GM12878 (cell line): ENCODE measurements around the gene C17orf113.

Source experiments
- CBFB ChIP-seq: IDR thresholded peaks from 2 replicates; pipeline ENCODE4 v1.6.1; 2016; ENCODE audit warnings: antibody characterized with exemption, low read depth
- CREB1 ChIP-seq: IDR thresholded peaks from 2 replicates; pipeline ENCODE4 v1.6.1; 2012; ENCODE audit warnings: low read depth, mild to moderate bottlenecking, inconsistent platforms
- CTCF ChIP-seq, 3 experiments: IDR thresholded peaks in 2 of 3; conservative IDR thresholded peaks in 1 of 3; 2 replicates each; pipeline ENCODE4 v1.5.1; 2011; ENCODE audit warnings: low read depth in 3 of 3, low read length in 3 of 3, mild to moderate bottlenecking in 3 of 3, control low read depth in 2 of 3, moderate library complexity in 2 of 3, inconsistent platforms in 1 of 3, mixed read lengths in 1 of 3; ENCODE audit not compliant: control insufficient read depth in 2 of 3, insufficient read depth in 1 of 3; ENCODE audit errors: extremely low read depth in 1 of 3
- EP300 ChIP-seq, 2 experiments: fragments of 150-350 bp in 1 of 2; IDR thresholded peaks; 2 replicates each; pipeline ENCODE4 v1.6.1; 2011 to 2012; ENCODE audit warnings: low read depth in 2 of 2, low read length in 2 of 2, borderline replicate concordance in 1 of 2, improper control_type of control experiment in 1 of 2, inconsistent platforms in 1 of 2; ENCODE audit not compliant: control insufficient read depth in 1 of 2
- GABPA ChIP-seq: IDR thresholded peaks from 2 replicates; pipeline ENCODE4 v1.6.1; 2014; ENCODE audit warnings: antibody characterized with exemption, low read depth, mild to moderate bottlenecking, inconsistent platforms
- JUND ChIP-seq: IDR thresholded peaks from 2 replicates; pipeline ENCODE4 v1.6.1; 2012; ENCODE audit warnings: low read depth, mild to moderate bottlenecking, low read length, improper control_type of control experiment, moderate library complexity
- MYC ChIP-seq: IDR thresholded peaks from 2 replicates; pipeline ENCODE4 v1.6.1; 2011; ENCODE audit warnings: mild to moderate bottlenecking, low read length, moderate library complexity, inconsistent platforms; ENCODE audit not compliant: insufficient read depth, insufficient replicate concordance, insufficient read length, severe bottlenecking
- NFIC ChIP-seq: IDR thresholded peaks from 2 replicates; pipeline ENCODE4 v1.6.1; 2012; ENCODE audit warnings: low read depth, mild to moderate bottlenecking, inconsistent platforms, low read length, moderate library complexity
- RCOR1 ChIP-seq: conservative IDR thresholded peaks from 2 replicates; pipeline ENCODE4 v1.6.1; 2012; ENCODE audit warnings: low read depth, low read length, improper control_type of control experiment
- RUNX3 ChIP-seq: IDR thresholded peaks from 2 replicates; pipeline ENCODE4 v1.6.1; 2012; ENCODE audit warnings: low read length, inconsistent platforms
- SMC3 ChIP-seq: IDR thresholded peaks from 2 replicates; pipeline ENCODE4 v1.6.1; 2011; ENCODE audit warnings: low read length, improper control_type of control experiment, borderline replicate concordance
- YY1 ChIP-seq: IDR thresholded peaks from 2 replicates; pipeline ENCODE4 v1.6.1; 2011; ENCODE audit warnings: low read depth, mild to moderate bottlenecking, low read length
- TF ChIP-seq, protein P1 (sequence below): IDR thresholded peaks from 2 replicates; pipeline ENCODE4 v1.6.1; 2011; ENCODE audit warnings: low read depth, mild to moderate bottlenecking, low read length, moderate library complexity, borderline replicate concordance; ENCODE audit errors: extremely low read depth

DNA sequence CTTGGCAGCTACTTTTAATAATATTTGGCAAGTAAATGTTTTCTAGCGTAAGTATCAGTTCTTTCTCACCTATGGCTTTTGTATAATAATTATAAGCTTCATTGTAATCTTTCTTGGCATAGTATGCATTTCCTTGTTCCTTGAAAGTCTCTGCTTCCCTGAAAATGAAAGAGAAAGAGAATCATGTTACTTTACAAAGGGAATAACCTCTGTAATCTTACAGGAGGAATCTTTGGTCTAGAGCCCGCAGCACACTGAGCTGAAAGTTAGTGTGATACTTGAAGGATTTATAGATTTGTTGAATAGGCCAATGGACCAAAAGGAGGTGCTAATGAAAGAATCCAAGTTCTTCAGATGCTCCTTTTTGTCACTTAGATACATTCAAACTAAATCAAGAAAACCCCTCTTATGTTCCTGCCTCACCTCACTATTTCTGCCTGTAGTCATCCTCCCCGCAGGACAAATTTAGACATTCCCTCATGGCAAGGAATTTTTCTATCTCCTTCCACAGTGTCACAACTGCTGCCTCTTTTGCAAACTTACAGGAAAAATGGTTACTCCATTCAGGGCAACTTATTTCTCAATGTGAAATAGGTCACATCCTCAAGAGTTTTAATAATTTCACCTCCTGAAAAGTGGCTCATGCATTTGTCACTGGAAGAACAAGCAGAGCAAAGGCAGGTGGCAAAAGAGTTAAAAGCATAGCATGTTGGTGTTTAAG is 49.8 kb downstream of the C17orf113 start:
- no peak for TF ChIP-seq RCOR1
- no peak for TF ChIP-seq EP300 (IDR thresholded peaks at IDR 0.05; ENCODE audit: borderline replicate concordance in 1 of 2, control insufficient read depth in 1 of 2, low read depth in 2 of 2, low read length in 2 of 2)
- TF ChIP-seq CTCF (IDR thresholded peaks at IDR 0.05 in 2 of 3, conservative IDR thresholded peaks at IDR 0.05 in 1 of 3; ENCODE audit: control insufficient read depth in 2 of 3, extremely low read depth in 1 of 3, insufficient read depth in 1 of 3, low read depth in 3 of 3, low read length in 3 of 3), result no peak
- TF ChIP-seq CREB1, result no peak
- TF ChIP-seq MYC, result no peak
- TF ChIP-seq JUND, result no peak
- no peak for TF ChIP-seq SMC3
- no peak for TF ChIP-seq RUNX3
- no peak for TF ChIP-seq GABPA
- TF ChIP-seq CBFB, result no peak
- no peak for TF ChIP-seq YY1
- TF ChIP-seq, protein P1, sequence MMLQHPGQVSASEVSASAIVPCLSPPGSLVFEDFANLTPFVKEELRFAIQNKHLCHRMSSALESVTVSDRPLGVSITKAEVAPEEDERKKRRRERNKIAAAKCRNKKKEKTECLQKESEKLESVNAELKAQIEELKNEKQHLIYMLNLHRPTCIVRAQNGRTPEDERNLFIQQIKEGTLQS, result no peak
- TF ChIP-seq NFIC, result no peak
